Transverse colon (tissue), 4 donors: Measurements from ENCODE around the gene KRTAP10-10.

Experiments used
- EP300 ChIP-seq: sonication (generic); formaldehyde crosslinking; IDR thresholded peaks from one replicate; pipeline ENCODE4 v1.6.1; 2017; ENCODE audit warnings: antibody characterized with exemption, low read depth
- POLR2A ChIP-seq: fragments of 450-650 bp; IDR thresholded peaks from one replicate; pipeline ENCODE4 v1.6.1; 2016; ENCODE audit warnings: antibody characterized with exemption, mild to moderate bottlenecking, moderate library complexity
- POLR2AphosphoS5 ChIP-seq, 3 donors: sonication (generic); formaldehyde crosslinking; IDR thresholded peaks; one replicate each; pipeline ENCODE4 v1.6.1; 2016; ENCODE audit warnings: antibody characterized with exemption in 3 of 3
- TF ChIP-seq, protein P1 (sequence below), 5 experiments: fragments of 200-600 bp in 3 of 5; fragments of 450-650 bp in 2 of 5; sonication (generic) in 3 of 5; IDR thresholded peaks; 1 replicate in 2 of 5; 2 replicates in 3 of 5; pipeline ENCODE4 v1.5.1; 2016 to 2017; ENCODE audit warnings: antibody characterized with exemption in 5 of 5, inconsistent platforms in 3 of 5, mild to moderate bottlenecking in 2 of 5, moderate library complexity in 1 of 5

DNA sequence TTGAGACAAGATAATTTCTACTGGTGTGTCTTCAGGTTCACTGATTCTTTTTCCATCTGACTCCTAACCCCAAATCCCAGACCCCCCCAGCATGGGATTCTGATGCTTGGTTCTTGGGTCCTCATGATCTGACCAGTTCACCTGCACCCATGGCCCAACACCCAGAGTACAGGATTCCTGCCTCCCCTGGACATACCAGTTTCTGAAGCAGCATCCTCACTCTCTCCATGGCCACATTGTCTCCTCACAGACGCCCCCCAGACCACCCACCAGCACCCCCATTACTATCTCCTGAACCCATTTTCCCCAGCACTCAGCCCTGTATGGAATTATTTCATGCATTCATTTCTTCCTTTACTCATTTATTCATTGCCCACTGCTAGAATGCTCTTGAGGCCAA lies 19.7 kb downstream of the KRTAP10-10 start:
- TF ChIP-seq EP300 = no peak
- TF ChIP-seq, protein P1, sequence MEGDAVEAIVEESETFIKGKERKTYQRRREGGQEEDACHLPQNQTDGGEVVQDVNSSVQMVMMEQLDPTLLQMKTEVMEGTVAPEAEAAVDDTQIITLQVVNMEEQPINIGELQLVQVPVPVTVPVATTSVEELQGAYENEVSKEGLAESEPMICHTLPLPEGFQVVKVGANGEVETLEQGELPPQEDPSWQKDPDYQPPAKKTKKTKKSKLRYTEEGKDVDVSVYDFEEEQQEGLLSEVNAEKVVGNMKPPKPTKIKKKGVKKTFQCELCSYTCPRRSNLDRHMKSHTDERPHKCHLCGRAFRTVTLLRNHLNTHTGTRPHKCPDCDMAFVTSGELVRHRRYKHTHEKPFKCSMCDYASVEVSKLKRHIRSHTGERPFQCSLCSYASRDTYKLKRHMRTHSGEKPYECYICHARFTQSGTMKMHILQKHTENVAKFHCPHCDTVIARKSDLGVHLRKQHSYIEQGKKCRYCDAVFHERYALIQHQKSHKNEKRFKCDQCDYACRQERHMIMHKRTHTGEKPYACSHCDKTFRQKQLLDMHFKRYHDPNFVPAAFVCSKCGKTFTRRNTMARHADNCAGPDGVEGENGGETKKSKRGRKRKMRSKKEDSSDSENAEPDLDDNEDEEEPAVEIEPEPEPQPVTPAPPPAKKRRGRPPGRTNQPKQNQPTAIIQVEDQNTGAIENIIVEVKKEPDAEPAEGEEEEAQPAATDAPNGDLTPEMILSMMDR (IDR thresholded peaks at IDR 0.05) = no peak
- no peak for TF ChIP-seq POLR2A
- no peak for TF ChIP-seq POLR2AphosphoS5 (IDR thresholded peaks at IDR 0.05)
